Heart left ventricle (tissue), 16 donors: ENCODE data around the gene NCKAP1. TPM values are rescaled to one million over a fixed set of nuclear protein-coding genes. Genes with fewer than 3 reads are reported as not detected.

Experiments used
- ATAC-seq, 4 donors: fragments of 200-7000 bp; cut with Tn5 transposase; one replicate each; pipeline ENCODE4 v1.9.1; 2020 to 2022; ENCODE audit warnings: moderate library complexity in 4 of 4, mild to moderate bottlenecking in 3 of 4, moderate number of reproducible peaks in 1 of 4
- DNase-seq, 5 donors: peaks; one replicate each; pipeline ENCODE4 v3.0.0-alpha.2; 2020
- H3K27ac ChIP-seq, 12 donors: fragments of 200-600 bp; sonication (generic) in 4 of 12; one replicate each; pipeline versions ENCODE4 v1.5.0 to v1.8.0; 2016 to 2022; ENCODE audit warnings: mild to moderate bottlenecking in 2 of 12
- H3K27me3 ChIP-seq, 9 donors: fragments of 200-600 bp; sonication (generic) in 2 of 9; one replicate each; pipeline versions ENCODE4 v1.5.1 to v1.8.0; 2016 to 2022; ENCODE audit warnings: mild to moderate bottlenecking in 3 of 9
- H3K36me3 ChIP-seq, 9 donors: fragments of 200-600 bp; sonication (generic) in 2 of 9; one replicate each; pipeline versions ENCODE4 v1.5.0 to v1.8.0; 2018 to 2022; ENCODE audit warnings: mild to moderate bottlenecking in 2 of 9
- H3K4me1 ChIP-seq, 12 donors: fragments of 200-600 bp; sonication (generic) in 4 of 12; one replicate each; pipeline versions ENCODE4 v1.5.0 to v1.8.0; 2016 to 2022; ENCODE audit warnings: mild to moderate bottlenecking in 3 of 12
- H3K4me3 ChIP-seq, 12 donors: fragments of 200-600 bp; sonication (generic) in 4 of 12; one replicate each; pipeline versions ENCODE4 v1.5.0 to v1.8.0; 2017 to 2022; ENCODE audit warnings: mild to moderate bottlenecking in 9 of 12, moderate library complexity in 4 of 12
- H3K9me3 ChIP-seq, 12 donors: fragments of 200-600 bp; sonication (generic) in 4 of 12; one replicate each; pipeline versions ENCODE4 v1.5.0 to v1.8.0; 2016 to 2022; ENCODE audit warnings: mild to moderate bottlenecking in 1 of 12
- POLR2A ChIP-seq, 2 donors: fragments of 450-650 bp; IDR thresholded peaks; one replicate each; pipeline ENCODE4 v1.6.1; 2017; ENCODE audit warnings: antibody characterized with exemption in 2 of 2, mild to moderate bottlenecking in 2 of 2, moderate library complexity in 2 of 2
- WGBS, 4 donors: extraction: QIAGEN DNeasy Blood & Tissue Kit in 2 of 4; methylation state at CpG; one replicate each; pipeline versions ENCODE4 v1.1.5 to v1.1.7; 2013 to 2018; 5-methylcytosine and 5-hydroxymethylcytosine counted together
- intact Hi-C, 10 donors: fragments of 100-400 bp; cut with DNase I; formaldehyde crosslinking; loops; one replicate each; pipeline versions ENCODE4 v1.11.1 to v1.14.2; 2022
- long read RNA-seq, 3 donors: library from polyadenylated mRNA; unstranded; transcript quantifications; one replicate each; pipeline ENCODE4 v2.0.0, GENCODE V29; 2020 to 2021
- polyA plus RNA-seq, 2 donors: library from polyadenylated mRNA; stranded (reverse); fragments of 200-250 nt; gene quantifications; one replicate each; pipeline ENCODE4 v1.2.3, GENCODE V29; 2013
- total RNA-seq, 9 donors: library from RNA; depleted of rRNA in 2 of 9; stranded (reverse); fragments of >200 nt in 2 of 9; fragmentation: NEBNext Ultra II Directional in 3 of 9; extraction: Animal tissue kit (Norgen Biotek cat#: 25700) in 3 of 9; gene quantifications; one replicate each; pipeline versions ENCODE4 v1.1.0 to v1.2.4, GENCODE V29; 2016 to 2023
- TF ChIP-seq, protein P1 (sequence below), 12 donors: fragments of 200-600 bp; sonication (generic) in 4 of 12; IDR thresholded peaks; one replicate each; pipeline versions ENCODE4 v1.5.0 to v1.8.0; 2018 to 2022; ENCODE audit warnings: antibody characterized with exemption in 12 of 12, mild to moderate bottlenecking in 5 of 12
- donor health status: ischemic (EF 13 %, LVEDD 7.1; RV severe dilation, severe dysfunction).
- donor health status: healthy with polysubstance abuse.
- donor health status: DM: no; HTN: yes; CAD: no.
- donor health status: DM: no; HTN: no; CAD: no.
- donor health status: ischemic (EF 25% LVEDD 6.9; RV normal size, moderate dysfunction).
- donor health status: ischemic (EF 25% LVEDD 5.7; RV mildly dilated, moderate dysfunction).
- donor health status: healthy.
- donor health status: DM: yes; HTN: yes; CAD: no.
- donor health status: ischemic (EF 35%, LVEDD 5.7; RV mildly dilated, moderate dysfunction).
- donor health status: nonischemic (EF 11% LVEDD 7.7; RV severe dilation, severe dysfunction).
- donor health status: DM: yes; HTN: yes; CAD: no.
- donor health status: PGD.
- donor health status: ischemic (EF 29% LVEDD 5.4; RV normal size, mild dysfunction).
- donor health status: nonischemic (EF 23%, LVEDD 6.1; RV moderate dilation, normal function).

The NCKAP1 gene, protein sequence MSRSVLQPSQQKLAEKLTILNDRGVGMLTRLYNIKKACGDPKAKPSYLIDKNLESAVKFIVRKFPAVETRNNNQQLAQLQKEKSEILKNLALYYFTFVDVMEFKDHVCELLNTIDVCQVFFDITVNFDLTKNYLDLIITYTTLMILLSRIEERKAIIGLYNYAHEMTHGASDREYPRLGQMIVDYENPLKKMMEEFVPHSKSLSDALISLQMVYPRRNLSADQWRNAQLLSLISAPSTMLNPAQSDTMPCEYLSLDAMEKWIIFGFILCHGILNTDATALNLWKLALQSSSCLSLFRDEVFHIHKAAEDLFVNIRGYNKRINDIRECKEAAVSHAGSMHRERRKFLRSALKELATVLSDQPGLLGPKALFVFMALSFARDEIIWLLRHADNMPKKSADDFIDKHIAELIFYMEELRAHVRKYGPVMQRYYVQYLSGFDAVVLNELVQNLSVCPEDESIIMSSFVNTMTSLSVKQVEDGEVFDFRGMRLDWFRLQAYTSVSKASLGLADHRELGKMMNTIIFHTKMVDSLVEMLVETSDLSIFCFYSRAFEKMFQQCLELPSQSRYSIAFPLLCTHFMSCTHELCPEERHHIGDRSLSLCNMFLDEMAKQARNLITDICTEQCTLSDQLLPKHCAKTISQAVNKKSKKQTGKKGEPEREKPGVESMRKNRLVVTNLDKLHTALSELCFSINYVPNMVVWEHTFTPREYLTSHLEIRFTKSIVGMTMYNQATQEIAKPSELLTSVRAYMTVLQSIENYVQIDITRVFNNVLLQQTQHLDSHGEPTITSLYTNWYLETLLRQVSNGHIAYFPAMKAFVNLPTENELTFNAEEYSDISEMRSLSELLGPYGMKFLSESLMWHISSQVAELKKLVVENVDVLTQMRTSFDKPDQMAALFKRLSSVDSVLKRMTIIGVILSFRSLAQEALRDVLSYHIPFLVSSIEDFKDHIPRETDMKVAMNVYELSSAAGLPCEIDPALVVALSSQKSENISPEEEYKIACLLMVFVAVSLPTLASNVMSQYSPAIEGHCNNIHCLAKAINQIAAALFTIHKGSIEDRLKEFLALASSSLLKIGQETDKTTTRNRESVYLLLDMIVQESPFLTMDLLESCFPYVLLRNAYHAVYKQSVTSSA
- 100 to 1,000 TPM; 113 to 164 (median 138) TPM for total RNA-seq
- 100 to 1,000 TPM in 1 of 2 donors, 10 to 100 TPM in 1; 33.5 to 168 TPM for polyA plus RNA-seq
- long read RNA-seq, donor 1, full-length matches to known transcripts: 49 of 189 reads
- long read RNA-seq, donor 1, partial matches to known transcripts: 31 of 189 reads
- long read RNA-seq, donor 1, other reads (novel, unspliced or antisense): 109 of 189 reads
- long read RNA-seq, donor 2, full-length matches to known transcripts: 8 of 58 reads
- long read RNA-seq, donor 2, partial matches to known transcripts: 41 of 58 reads
- long read RNA-seq, donor 2, other reads (novel, unspliced or antisense): 9 of 58 reads
- long read RNA-seq, donor 3, full-length matches to known transcripts: 76 of 211 reads
- long read RNA-seq, donor 3, partial matches to known transcripts: 18 of 211 reads
- long read RNA-seq, donor 3, other reads (novel, unspliced or antisense): 117 of 211 reads

DNA sequence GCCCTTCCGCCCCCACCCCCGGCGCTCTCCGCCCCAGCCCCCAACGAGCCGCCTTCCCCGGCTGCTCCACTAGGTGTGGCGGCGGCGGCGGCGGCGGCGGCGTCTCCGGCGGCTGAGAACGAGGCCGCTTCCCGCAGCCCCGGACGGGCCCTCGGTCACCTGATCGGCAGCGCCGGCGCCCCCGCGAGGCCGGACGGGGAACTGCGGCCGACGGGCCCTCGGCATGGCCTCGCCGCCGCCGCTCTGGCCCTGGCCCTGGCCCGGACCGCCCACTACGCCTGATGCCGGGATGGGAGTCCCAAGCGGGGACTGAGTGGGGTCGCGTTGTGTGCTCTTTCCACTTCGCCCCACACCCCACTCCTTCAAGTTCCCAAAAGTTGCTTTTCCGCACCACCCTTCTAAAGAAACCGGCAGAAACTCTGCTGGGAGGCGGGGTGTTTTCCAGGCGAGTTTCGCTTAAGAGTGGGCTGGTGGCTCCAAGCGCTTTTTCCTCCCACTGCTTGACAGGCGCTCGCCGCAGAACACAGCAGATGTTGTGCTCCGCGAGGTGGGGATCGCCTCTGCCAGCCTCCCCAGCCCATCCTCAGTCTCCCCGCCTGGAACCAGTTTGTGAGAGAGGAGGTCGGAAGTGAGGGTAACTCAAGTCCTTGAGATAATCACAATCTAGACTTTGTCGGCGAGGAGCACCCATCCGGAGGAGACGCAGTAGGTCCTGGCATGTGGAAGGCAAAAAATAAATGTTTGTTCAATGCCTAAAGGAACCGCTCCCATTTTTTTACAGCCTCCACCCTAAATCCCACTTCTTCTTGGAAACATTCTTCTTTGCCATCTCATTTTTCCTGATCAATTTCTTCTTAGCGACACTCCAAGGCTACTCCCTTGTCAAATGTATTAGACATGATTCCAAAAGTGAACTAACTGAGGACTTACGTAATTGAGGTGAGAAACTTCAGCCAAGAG lies at the start of gene NCKAP1:
Gene NCKAP1, minus strand, starts transcription at position 117 of the 960 bp plus-strand sequence. CDS start 358 bp downstream, outside the sequence.
- intact Hi-C loops: loop anchor here in 7 of 10 donors (1.0 to 10.0 kb wide), 8 partner anchors 36 to 86 kb away; partner anchors contain the start of genes DUSP19 (in 5 of the 7) and NUP35 (in 2 of the 7)
- peak within 1 kb of the TSS; percentile 74 to 92 (median 87) for H3K4me3 ChIP-seq
- DNase-seq (peak; percentile 92 to 96 (median 93)), ATAC-seq (peak; percentile 78 to 94 (median 92))
- H3K4me1 ChIP-seq: peaks cover 13 to 51% (median 34%) of the 10 kb centered on the region in 12 donors
- WGBS, 4 donors: 2 to 8% (median 3%) methylated on average over 19 to 68 of the region's 68 CpGs
- peaks cover 0 to 86% (median 0%) of the 10 kb centered on the region in 9 donors for H3K27me3 ChIP-seq
- no peaks in the 10 kb centered on the region for H3K9me3 ChIP-seq
- no peaks in the 10 kb centered on the region for H3K36me3 ChIP-seq
- H3K27ac ChIP-seq: peak within 1 kb of the TSS; percentile 94 to 99 (median 98)
- TF ChIP-seq, protein P1, sequence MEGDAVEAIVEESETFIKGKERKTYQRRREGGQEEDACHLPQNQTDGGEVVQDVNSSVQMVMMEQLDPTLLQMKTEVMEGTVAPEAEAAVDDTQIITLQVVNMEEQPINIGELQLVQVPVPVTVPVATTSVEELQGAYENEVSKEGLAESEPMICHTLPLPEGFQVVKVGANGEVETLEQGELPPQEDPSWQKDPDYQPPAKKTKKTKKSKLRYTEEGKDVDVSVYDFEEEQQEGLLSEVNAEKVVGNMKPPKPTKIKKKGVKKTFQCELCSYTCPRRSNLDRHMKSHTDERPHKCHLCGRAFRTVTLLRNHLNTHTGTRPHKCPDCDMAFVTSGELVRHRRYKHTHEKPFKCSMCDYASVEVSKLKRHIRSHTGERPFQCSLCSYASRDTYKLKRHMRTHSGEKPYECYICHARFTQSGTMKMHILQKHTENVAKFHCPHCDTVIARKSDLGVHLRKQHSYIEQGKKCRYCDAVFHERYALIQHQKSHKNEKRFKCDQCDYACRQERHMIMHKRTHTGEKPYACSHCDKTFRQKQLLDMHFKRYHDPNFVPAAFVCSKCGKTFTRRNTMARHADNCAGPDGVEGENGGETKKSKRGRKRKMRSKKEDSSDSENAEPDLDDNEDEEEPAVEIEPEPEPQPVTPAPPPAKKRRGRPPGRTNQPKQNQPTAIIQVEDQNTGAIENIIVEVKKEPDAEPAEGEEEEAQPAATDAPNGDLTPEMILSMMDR (IDR thresholded peaks at IDR 0.05): peak; percentile 46 to 99 (median 94)
- TF ChIP-seq POLR2A (IDR thresholded peaks at IDR 0.05): no peak

DNA sequence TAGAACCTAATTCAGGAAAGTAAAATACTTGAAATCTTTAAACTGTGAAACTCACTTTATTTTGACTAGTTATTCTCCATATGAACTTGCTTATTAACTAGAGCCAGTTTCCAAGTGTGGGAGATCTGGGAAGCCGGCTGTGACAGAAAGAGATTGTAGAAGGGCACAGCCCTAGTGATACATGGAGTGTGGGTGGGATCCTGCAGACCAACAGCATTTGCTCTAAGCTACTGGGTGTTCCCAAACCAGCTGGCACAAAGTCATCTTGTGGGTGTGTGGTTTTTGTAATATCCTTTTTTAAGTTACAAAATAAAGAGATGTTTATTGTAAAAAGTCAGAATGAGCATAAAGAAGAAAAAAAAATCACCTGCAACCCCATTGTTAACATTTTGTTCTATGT lies 43.7 kb upstream of the NCKAP1 start:
- Histone ChIP-seq H3K9me3 (no peaks in the 10 kb centered on the region), H3K4me1 (peaks cover 0 to 29% (median 9%) of the 10 kb centered on the region in 12 donors), H3K27me3 (peaks cover 0 to 7% (median 0%) of the 10 kb centered on the region in 9 donors), H3K27ac (peak overlapping the region in 3 of 12 donors; percentile 1 to 31 (median 4)), H3K4me3 (no peak overlapping the region), H3K36me3 (peaks cover 0 to 3% (median 0%) of the 10 kb centered on the region in 9 donors)
- intact Hi-C loops: loop anchor here in 3 of 10 donors (2.0 to 10.0 kb wide), 3 partner anchors 40 to 317 kb away; partner anchors contain the start of gene NUP35 (in 2 of the 3)
- peak in 2 of 5 donors; percentile 33 to 42 for DNase-seq
- WGBS, 4 donors: 16 to 25% (median 20%) methylated on average over 1 of the region's 1 CpG
- peak in 2 of 4 donors; percentile 39 to 77 for ATAC-seq
- TF ChIP-seq POLR2A (IDR thresholded peaks at IDR 0.05): no peak
- TF ChIP-seq, protein P1 (IDR thresholded peaks at IDR 0.05): no peak
